Keratinocyte (primary cell): Measurements from ENCODE around the gene SCTR. TPM values are rescaled to one million over a fixed set of nuclear protein-coding genes. Genes with fewer than 3 reads are reported as not detected.

Experiments used
- DNase-seq: peaks from one replicate; pipeline ENCODE4 v3.0.0-alpha.2; 2011; ENCODE audit warnings: low read depth, missing footprints, low spot score
- FAIRE-seq: peaks from 2 replicates; lab custom pipeline; 2011; peaks lifted over from hg19 to GRCh38; lab: Jason Lieb, UNC
- H2AFZ ChIP-seq: 2 replicates; pipeline ENCODE4 v1.6.0; 2012; ENCODE audit warnings: low read length, control low read depth, inconsistent platforms; ENCODE audit not compliant: control insufficient read depth
- H3K27ac ChIP-seq: 2 replicates; pipeline ENCODE4 v1.5.1; 2011; ENCODE audit warnings: low read length; ENCODE audit not compliant: control insufficient read depth, insufficient read depth
- H3K27me3 ChIP-seq: 3 replicates; pipeline ENCODE4 v1.6.0; 2011; ENCODE audit warnings: low read length; ENCODE audit not compliant: control insufficient read depth, insufficient read depth; ENCODE audit errors: extremely low read depth
- H3K36me3 ChIP-seq, 2 experiments: 2 replicates in 1 of 2; 3 replicates in 1 of 2; pipeline ENCODE4 v1.5.1; 2011; ENCODE audit warnings: low read length in 2 of 2, mild to moderate bottlenecking in 1 of 2; ENCODE audit not compliant: control insufficient read depth in 2 of 2, insufficient read depth in 2 of 2; ENCODE audit errors: extremely low read depth in 1 of 2
- H3K4me1 ChIP-seq: 3 replicates; pipeline ENCODE4 v1.5.1; 2011; ENCODE audit warnings: low read length; ENCODE audit not compliant: control insufficient read depth, insufficient read depth; ENCODE audit errors: extremely low read depth
- H3K4me2 ChIP-seq: 3 replicates; pipeline ENCODE4 v1.6.0; 2011; ENCODE audit warnings: low read depth, low read length; ENCODE audit not compliant: control insufficient read depth, insufficient read depth; ENCODE audit errors: extremely low read depth
- H3K4me3 ChIP-seq, 3 experiments: fragments of 200-600 bp in 1 of 3; sonication (generic) in 1 of 3; 2 replicates in 2 of 3; 3 replicates in 1 of 3; pipeline ENCODE4 v1.5.1; 2011 to 2016; ENCODE audit warnings: low read length in 3 of 3, mild to moderate bottlenecking in 3 of 3, control low read depth in 2 of 3, inconsistent platforms in 1 of 3, low read depth in 1 of 3, mixed read lengths in 1 of 3, mixed run types in 1 of 3, moderate library complexity in 1 of 3; ENCODE audit not compliant: control insufficient read depth in 2 of 3, insufficient read depth in 2 of 3; ENCODE audit errors: extremely low read depth in 1 of 3
- H3K79me2 ChIP-seq: 2 replicates; pipeline ENCODE4 v1.6.0; 2012; ENCODE audit warnings: low read length; ENCODE audit not compliant: control insufficient read depth, insufficient read depth
- H3K9ac ChIP-seq: 3 replicates; pipeline ENCODE4 v1.6.0; 2011; ENCODE audit warnings: low read length; ENCODE audit not compliant: control insufficient read depth, insufficient read depth; ENCODE audit errors: extremely low read depth
- H3K9me1 ChIP-seq: 3 replicates; pipeline ENCODE4 v1.6.0; 2011; ENCODE audit warnings: low read length; ENCODE audit not compliant: control insufficient read depth, insufficient read depth; ENCODE audit errors: extremely low read depth
- H3K9me3 ChIP-seq: 2 replicates; pipeline ENCODE4 v1.5.1; 2012; ENCODE audit warnings: low read depth, low read length; ENCODE audit not compliant: control insufficient read depth
- H4K20me1 ChIP-seq: 3 replicates; pipeline ENCODE4 v1.6.0; 2011; ENCODE audit warnings: low read length; ENCODE audit not compliant: control insufficient read depth, insufficient read depth; ENCODE audit errors: extremely low read depth
- CTCF ChIP-seq, 3 experiments: IDR thresholded peaks in 1 of 3; conservative IDR thresholded peaks in 1 of 3; optimal IDR thresholded peaks in 1 of 3; 2 replicates in 2 of 3; 3 replicates in 1 of 3; pipeline versions ENCODE3 to v1.5.1; 2011; ENCODE audit warnings: low read length in 3 of 3, mild to moderate bottlenecking in 3 of 3, moderate library complexity in 2 of 3, control low read depth in 1 of 3, inconsistent platforms in 1 of 3; ENCODE audit not compliant: insufficient read depth in 2 of 3; ENCODE audit errors: extremely low read depth in 1 of 3
- EZH2 ChIP-seq: IDR thresholded peaks from one replicate; pipeline ENCODE4 v1.6.1; 2012; ENCODE audit warnings: inconsistent platforms, mild to moderate bottlenecking, low read length, moderate library complexity
- dilution Hi-C: fragments of 300-500 bp; cut with MboI; formaldehyde crosslinking; loops from one replicate; pipeline ENCODE4 v1.7.0; 2020; ENCODE audit warnings: low sequenced_read_pairs; ENCODE audit not compliant: extremely low pct_ligation_motif_present
- polyA plus RNA-seq, 5 experiments: library from polyadenylated mRNA; depleted of rRNA in 3 of 5; stranded (reverse) in 3 of 5; stranded (forward) in 1 of 5; unstranded in 1 of 5; fragments of >200 nt; gene quantifications; 1 replicate in 1 of 5; 2 replicates in 3 of 5; 3 replicates in 1 of 5; pipeline versions ENCODE4 v1.2.1 to v1.2.3, GENCODE V29; 2011 to 2012; ENCODE audit warnings: missing spikeins in 2 of 5, low read depth in 1 of 5, low replicate concordance in 1 of 5

SCTR gene
- polyA plus RNA-seq, 1 donor (not counting 4 experiments of a cell fraction or from before 2014, with no cell fraction given) = not detected

DNA sequence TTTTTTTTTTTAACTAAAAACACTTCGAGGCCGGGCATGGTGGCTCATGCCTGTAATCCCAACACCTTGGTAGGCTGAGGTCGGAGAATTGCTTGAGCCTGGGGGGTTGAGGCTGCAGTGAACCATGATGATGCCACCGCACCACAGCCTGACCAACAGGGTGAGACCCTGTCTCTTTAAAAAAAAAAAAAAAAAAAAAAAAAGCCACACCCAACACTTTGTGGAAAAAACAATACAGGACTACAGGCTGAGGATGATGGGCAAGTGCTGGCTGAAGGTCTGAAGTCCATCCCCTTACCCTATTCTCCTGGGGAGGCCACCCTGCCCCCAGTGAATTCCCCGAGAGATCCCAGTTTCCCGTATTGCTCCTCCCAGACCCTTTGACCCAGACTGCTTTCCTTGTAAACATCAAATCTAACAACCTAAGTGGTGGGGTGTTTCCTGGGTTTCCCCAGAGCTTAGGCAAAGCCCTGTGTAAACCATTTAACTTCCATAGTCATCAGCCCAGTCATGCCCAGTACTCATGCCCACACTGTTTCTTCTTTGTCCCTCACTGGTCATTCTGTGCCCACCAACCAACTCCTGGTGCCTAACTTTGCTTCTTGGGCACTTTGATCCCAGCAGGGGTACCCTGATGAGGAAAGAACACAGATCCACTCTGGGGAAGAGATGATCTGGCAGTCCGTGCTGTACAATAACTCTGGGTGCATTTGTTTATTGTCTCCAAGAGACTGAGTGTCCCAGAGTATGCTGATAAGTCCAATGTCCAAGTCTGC, 98.5 kb downstream of the SCTR start:
- Histone ChIP-seq H3K9me1 (no peaks in the 10 kb centered on the region), H2AFZ (no peak overlapping the region), H3K79me2 (no peaks in the 10 kb centered on the region), H3K27ac (no peak overlapping the region), H3K4me2 (no peak overlapping the region), H3K9ac (no peak overlapping the region), H3K9me3 (peaks cover 3% of the 10 kb centered on the region), H3K4me1 (peaks cover 5% of the 10 kb centered on the region), H4K20me1 (no peaks in the 10 kb centered on the region), H3K4me3 (no peak overlapping the region), H3K27me3 (peaks cover 30% of the 10 kb centered on the region), H3K36me3 (no peaks in the 10 kb centered on the region)
- FAIRE-seq = no peak
- TF ChIP-seq EZH2 (no peak), CTCF (optimal IDR thresholded peaks at IDR 0.05 in 1 of 3, IDR thresholded peaks at IDR 0.05 in 1 of 3, conservative IDR thresholded peaks at IDR 0.05 in 1 of 3; ENCODE audit: extremely low read depth in 1 of 3, insufficient read depth in 2 of 3, low read length in 3 of 3) (no peak)
- DNase-seq = no peak
- dilution Hi-C loops = no loop called here

DNA sequence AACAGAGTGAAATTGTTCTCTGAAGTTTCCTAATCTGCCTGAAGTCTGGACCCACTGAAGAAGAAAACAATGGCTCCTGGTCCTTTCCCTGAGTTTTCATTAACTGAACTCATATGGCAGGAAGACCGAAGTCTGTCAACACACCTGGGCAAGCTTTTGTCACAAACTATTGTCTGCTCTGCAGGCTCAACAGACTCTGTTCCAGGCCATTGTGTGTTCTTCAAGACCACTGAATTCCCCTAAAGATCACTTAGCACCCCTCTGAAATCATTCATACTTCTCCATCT, 99.2 kb downstream of the SCTR start:
- Histone ChIP-seq H3K27me3 (peaks cover 27% of the 10 kb centered on the region), H3K9me1 (no peaks in the 10 kb centered on the region), H3K4me3 (no peak overlapping the region), H3K27ac (no peak overlapping the region), H3K79me2 (no peaks in the 10 kb centered on the region), H3K36me3 (no peaks in the 10 kb centered on the region), H3K4me1 (peaks cover 5% of the 10 kb centered on the region), H3K9ac (no peak overlapping the region), H3K4me2 (no peak overlapping the region), H4K20me1 (no peaks in the 10 kb centered on the region), H3K9me3 (peaks cover 3% of the 10 kb centered on the region), H2AFZ (no peak overlapping the region)
- FAIRE-seq (no peak), DNase-seq (no peak)
- TF ChIP-seq CTCF (optimal IDR thresholded peaks at IDR 0.05 in 1 of 3, IDR thresholded peaks at IDR 0.05 in 1 of 3, conservative IDR thresholded peaks at IDR 0.05 in 1 of 3; ENCODE audit: extremely low read depth in 1 of 3, insufficient read depth in 2 of 3, low read length in 3 of 3) (no peak), EZH2 (no peak)
- dilution Hi-C loops = no loop called here
